ENCODE measurements around the gene BMF. TPM values are rescaled to one million over a fixed set of nuclear protein-coding genes. Genes with fewer than 3 reads are reported as not detected.
"Not testable (repeated sequence)": the region's sequence is repeated elsewhere in the genome, so short reads cannot be mapped to it uniquely, and the experiment has no call there.

Gene BMF
- total and polyA plus RNA-seq, 5 experiments from 2014 or later = 0.12 to 19.8 (median 0.44) TPM

- H3K4me3 Mint-ChIP-seq = no peak overlapping the region
- no peaks in the 10 kb centered on the region for H3K4me1 Mint-ChIP-seq
- peaks cover 0 to 1% (median 0%) of the 10 kb centered on the region in 5 donors for H3K27me3 Mint-ChIP-seq
- H3K27ac Mint-ChIP-seq = no peak overlapping the region
- H3K9me3 Mint-ChIP-seq = no peaks in the 10 kb centered on the region
- DNase-seq = no peak
- no peak for ATAC-seq
- H3K36me3 Mint-ChIP-seq = no peaks in the 10 kb centered on the region
- POLR2A ChIA-PET = no interaction called here
Measured at GRCh38 chr15:40137303-40138200, 28.9 kb upstream of the BMF start.

- Mint-ChIP-seq H3K36me3 (no peaks in the 10 kb centered on the region), H3K27ac (no peak overlapping the region), H3K4me3 (no peak overlapping the region), H3K27me3 (peaks cover 0 to 1% (median 0%) of the 10 kb centered on the region in 5 donors), H3K9me3 (no peaks in the 10 kb centered on the region), H3K4me1 (no peaks in the 10 kb centered on the region)
- DNase-seq (peak in 1 of 10 donors; percentile 1), ATAC-seq (no peak)
- POLR2A ChIA-PET = no interaction called here
Measured at GRCh38 chr15:40136470-40137302, 28.0 kb upstream of the BMF start.

GRCh38 chr15:40135846-40136450 lies 27.3 kb upstream of the BMF start:
- H3K9me3 Mint-ChIP-seq, H3K27ac Mint-ChIP-seq, POLR2A ChIA-PET, DNase-seq, ATAC-seq, H3K4me3 Mint-ChIP-seq, H3K4me1 Mint-ChIP-seq, H3K27me3 Mint-ChIP-seq, H3K36me3 Mint-ChIP-seq: not testable (repeated sequence)

- no peak overlapping the region for H3K4me3 Mint-ChIP-seq
- peaks cover 0 to 4% (median 1%) of the 10 kb centered on the region in 5 donors for H3K27me3 Mint-ChIP-seq
- POLR2A ChIA-PET = no interaction called here
- ATAC-seq (no peak), DNase-seq (peak in 1 of 10 donors; percentile 23)
- H3K27ac Mint-ChIP-seq = no peak overlapping the region
- no peaks in the 10 kb centered on the region for H3K9me3 Mint-ChIP-seq
- H3K36me3 Mint-ChIP-seq = no peaks in the 10 kb centered on the region
- H3K4me1 Mint-ChIP-seq = no peaks in the 10 kb centered on the region
Measured at GRCh38 chr15:40134885-40135284, 26.2 kb upstream of the BMF start.

- POLR2A ChIA-PET = no interaction called here
- H3K36me3 Mint-ChIP-seq = no peaks in the 10 kb centered on the region
- no peaks in the 10 kb centered on the region for H3K4me1 Mint-ChIP-seq
- no peaks in the 10 kb centered on the region for H3K9me3 Mint-ChIP-seq
- no peak for ATAC-seq
- H3K27me3 Mint-ChIP-seq = peaks cover 0 to 4% (median 3%) of the 10 kb centered on the region in 5 donors
- no peak overlapping the region for H3K27ac Mint-ChIP-seq
- DNase-seq = peak in 1 of 10 donors; percentile 10
- no peak overlapping the region for H3K4me3 Mint-ChIP-seq
Measured at GRCh38 chr15:40133544-40133943, 24.9 kb upstream of the BMF start.

- peaks cover 0 to 6% (median 3%) of the 10 kb centered on the region in 5 donors for H3K27me3 Mint-ChIP-seq
- DNase-seq (peak in 1 of 10 donors; percentile 32), ATAC-seq (peak in 1 of 2 donors; percentile 6)
- H3K27ac Mint-ChIP-seq = peak overlapping the region in 5 of 10 donors; percentile 37 to 80 (median 73)
- no peaks in the 10 kb centered on the region for H3K36me3 Mint-ChIP-seq
- H3K9me3 Mint-ChIP-seq = no peaks in the 10 kb centered on the region
- H3K4me3 Mint-ChIP-seq = peak overlapping the region in 2 of 10 donors; percentile 14 to 78
- no peaks in the 10 kb centered on the region for H3K4me1 Mint-ChIP-seq
- POLR2A ChIA-PET = no interaction called here
Measured at GRCh38 chr15:40130799-40131502, 22.3 kb upstream of the BMF start.

GRCh38 chr15:40130118-40130517 lies 21.4 kb upstream of the BMF start:
- no peak overlapping the region for H3K27ac Mint-ChIP-seq
- H3K36me3 Mint-ChIP-seq = no peaks in the 10 kb centered on the region
- peaks cover 0 to 6% (median 2%) of the 10 kb centered on the region in 5 donors for H3K27me3 Mint-ChIP-seq
- DNase-seq (no peak), ATAC-seq (no peak)
- peak overlapping the region in 1 of 10 donors; percentile 41 for H3K4me3 Mint-ChIP-seq
- POLR2A ChIA-PET = no interaction called here
- no peaks in the 10 kb centered on the region for H3K9me3 Mint-ChIP-seq
- H3K4me1 Mint-ChIP-seq = no peaks in the 10 kb centered on the region

- peak; percentile 32 to 65 for ATAC-seq
- Mint-ChIP-seq H3K36me3 (no peaks in the 10 kb centered on the region), H3K4me1 (no peaks in the 10 kb centered on the region), H3K27ac (no peak overlapping the region), H3K4me3 (no peak overlapping the region), H3K27me3 (peaks cover 0 to 6% (median 2%) of the 10 kb centered on the region in 5 donors), H3K9me3 (no peaks in the 10 kb centered on the region)
- POLR2A ChIA-PET = no interaction called here
- peak in 3 of 10 donors; percentile 64 to 78 (median 66) for DNase-seq
Measured at GRCh38 chr15:40128766-40129660, 20.3 kb upstream of the BMF start.

GRCh38 chr15:40125950-40126349 lies 17.3 kb upstream of the BMF start:
- POLR2A ChIA-PET = no interaction called here
- H3K4me1 Mint-ChIP-seq = no peaks in the 10 kb centered on the region
- ATAC-seq = no peak
- H3K27me3 Mint-ChIP-seq = peaks cover 0 to 4% (median 1%) of the 10 kb centered on the region in 5 donors
- no peaks in the 10 kb centered on the region for H3K36me3 Mint-ChIP-seq
- H3K27ac Mint-ChIP-seq = no peak overlapping the region
- H3K9me3 Mint-ChIP-seq = no peaks in the 10 kb centered on the region
- no peak overlapping the region for H3K4me3 Mint-ChIP-seq
- no peak for DNase-seq

GRCh38 chr15:40124807-40125285 lies 16.2 kb upstream of the BMF start:
- H3K9me3 Mint-ChIP-seq, ATAC-seq, POLR2A ChIA-PET, H3K27ac Mint-ChIP-seq, H3K36me3 Mint-ChIP-seq, H3K27me3 Mint-ChIP-seq, H3K4me1 Mint-ChIP-seq: not testable (repeated sequence)
- peak overlapping the region in 1 of 10 donors; percentile 15 for H3K4me3 Mint-ChIP-seq
- DNase-seq = peak in 1 of 10 donors; percentile 2

GRCh38 chr15:40124333-40124732 lies 15.7 kb upstream of the BMF start:
- peak in 1 of 2 donors; percentile 40 for ATAC-seq
- peak in 1 of 10 donors; percentile 6 for DNase-seq
- POLR2A ChIA-PET, H3K4me3 Mint-ChIP-seq, H3K4me1 Mint-ChIP-seq, H3K36me3 Mint-ChIP-seq, H3K27me3 Mint-ChIP-seq, H3K9me3 Mint-ChIP-seq: not testable (repeated sequence)
- H3K27ac Mint-ChIP-seq = peak overlapping the region in 1 of 10 donors; percentile 3

Data from naive thymus-derived CD8-positive, alpha-beta T cell (primary cell).